Common myeloid progenitor, CD34-positive (primary cell): ENCODE measurements around the gene RPS27L.

Source experiments
- CTCF ChIA-PET: fragments of 350-600 bp; sonication (Branson Sonifier 250); formaldehyde crosslinking; loops from one replicate; lab custom pipeline; 2021; ENCODE audit warnings: antibody characterized with exemption; lab: Charles Lee
- POLR2A ChIA-PET: fragments of 350-600 bp; sonication (Branson Sonifier 250); formaldehyde crosslinking; loops from one replicate; lab custom pipeline; 2021; ENCODE audit warnings: antibody characterized with exemption; lab: Charles Lee
- DNase-seq, 3 donors: peaks; one replicate each; pipeline versions ENCODE4 v3.0.0 to v3.0.0-alpha.2; 2013
- H3K27ac ChIP-seq, 2 experiments: 1 replicate in 1 of 2; 2 replicates in 1 of 2; pipeline ENCODE4 v1.7.0; 2013; ENCODE audit warnings: inconsistent platforms in 2 of 2, low read length in 2 of 2, mild to moderate bottlenecking in 2 of 2, low read depth in 1 of 2, moderate library complexity in 1 of 2; ENCODE audit not compliant: severe bottlenecking in 2 of 2, insufficient read depth in 1 of 2, poor library complexity in 1 of 2
- H3K27me3 ChIP-seq, 5 experiments: replicated peaks in 2 of 5; 1 replicate in 3 of 5; 2 replicates in 2 of 5; pipeline versions ENCODE4 v1.6.1 to v1.7.0; 2013; ENCODE audit warnings: low read length in 4 of 5, mild to moderate bottlenecking in 2 of 5, moderate library complexity in 2 of 5, inconsistent platforms in 1 of 5; ENCODE audit not compliant: insufficient read depth in 5 of 5, control insufficient read depth in 4 of 5
- H3K36me3 ChIP-seq, 4 experiments: 1 replicate in 2 of 4; 2 replicates in 2 of 4; pipeline versions ENCODE4 v1.6.1 to v1.7.0; 2013; ENCODE audit warnings: low read length in 3 of 4, control low read depth in 1 of 4, mild to moderate bottlenecking in 1 of 4; ENCODE audit not compliant: control insufficient read depth in 4 of 4, insufficient read depth in 4 of 4
- H3K4me1 ChIP-seq, 4 experiments: 1 replicate in 3 of 4; 2 replicates in 1 of 4; pipeline versions ENCODE4 v1.6.1 to v1.7.1; 2013; ENCODE audit warnings: low read length in 3 of 4, mild to moderate bottlenecking in 3 of 4, control low read depth in 1 of 4, inconsistent platforms in 1 of 4, moderate library complexity in 1 of 4; ENCODE audit not compliant: control insufficient read depth in 4 of 4, insufficient read depth in 4 of 4; ENCODE audit errors: control extremely low read depth in 1 of 4
- H3K4me3 ChIP-seq, 7 experiments: 1 replicate in 4 of 7; 2 replicates in 3 of 7; pipeline versions ENCODE4 v1.5.1 to v1.7.0; 2013; ENCODE audit warnings: mild to moderate bottlenecking in 7 of 7, low read length in 6 of 7, moderate library complexity in 6 of 7, inconsistent platforms in 2 of 7, low read depth in 2 of 7, control low read depth in 1 of 7; ENCODE audit not compliant: insufficient read depth in 4 of 7, control insufficient read depth in 1 of 7; ENCODE audit errors: extremely low read depth in 1 of 7
- H3K9me3 ChIP-seq, 5 experiments: 1 replicate in 4 of 5; 2 replicates in 1 of 5; pipeline versions ENCODE4 v1.6.1 to v1.7.1; 2013; ENCODE audit warnings: low read length in 4 of 5, mild to moderate bottlenecking in 2 of 5, inconsistent platforms in 1 of 5, low read depth in 1 of 5, moderate library complexity in 1 of 5; ENCODE audit not compliant: control insufficient read depth in 4 of 5, insufficient read depth in 2 of 5; ENCODE audit errors: control extremely low read depth in 1 of 5
- WGBS: methylation state at CpG from one replicate; pipeline ENCODE4 v1.1.5; 2013; ENCODE audit not compliant: insufficient coverage; 5-methylcytosine and 5-hydroxymethylcytosine counted together

RPS27L gene

DNA sequence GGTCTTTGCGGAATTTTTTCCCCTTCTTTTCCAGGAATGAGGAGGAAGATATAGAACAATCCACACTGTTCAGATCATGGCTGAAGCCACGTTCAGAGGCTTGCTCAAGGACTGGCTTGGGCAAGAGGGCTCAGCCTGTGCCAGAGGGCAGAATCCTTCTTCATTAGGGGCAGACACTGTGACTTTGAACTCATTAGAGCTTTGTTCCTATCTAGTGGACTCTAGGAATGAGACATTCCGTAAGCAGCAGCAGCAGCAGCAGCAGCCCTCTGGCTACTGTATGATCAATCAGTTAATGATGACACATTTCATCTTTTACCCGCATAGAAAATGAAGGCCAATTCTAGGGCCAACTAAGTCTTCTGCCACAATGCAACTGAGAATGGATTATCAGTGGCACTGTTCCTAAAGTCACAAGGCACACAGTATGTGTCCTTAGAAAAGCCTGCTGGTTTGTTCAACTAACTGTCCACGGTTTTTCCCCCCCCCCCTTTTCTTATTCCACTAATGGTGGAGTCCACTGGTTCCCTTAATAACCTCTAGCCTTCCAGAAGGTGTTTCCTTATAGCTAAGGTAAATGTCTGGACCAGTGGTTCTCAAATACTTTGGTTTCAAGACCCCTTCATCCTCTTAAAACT, 30.4 kb upstream of the RPS27L start:
- Histone ChIP-seq H3K27me3 (peaks cover 0 to 2% (median 0%) of the 10 kb centered on the region in 5 experiments), H3K4me1 (peaks cover 24 to 37% (median 33%) of the 10 kb centered on the region in 4 experiments), H3K4me3 (no peak overlapping the region), H3K27ac (no peak overlapping the region), H3K36me3 (no peaks in the 10 kb centered on the region), H3K9me3 (no peaks in the 10 kb centered on the region)
- POLR2A ChIA-PET = no interaction called here
- no peak for DNase-seq
- WGBS = 92% methylated on average over 4 of the region's 5 CpGs
- CTCF ChIA-PET = interaction anchor here (0.7 to 1.4 kb wide), 3 partner anchors 16 to 281 kb away, joined by 3 to 7 read pairs (median 3); no protein-coding TSS in a partner anchor

GRCh38 chr15:63186065-63186464, 28.8 kb upstream of the RPS27L start:
- no peak overlapping the region for H3K27ac ChIP-seq
- POLR2A ChIA-PET = no interaction called here
- CTCF ChIA-PET = interaction anchor here (1.1 to 1.2 kb wide), 3 partner anchors 10 to 48 kb away, joined by 3 to 4 read pairs (median 3); no protein-coding TSS in a partner anchor
- no peak for DNase-seq
- H3K9me3 ChIP-seq = no peaks in the 10 kb centered on the region
- H3K4me1 ChIP-seq = peaks cover 11 to 20% (median 17%) of the 10 kb centered on the region in 4 experiments
- H3K4me3 ChIP-seq = no peak overlapping the region
- 100% methylated on average over 2 of the region's 2 CpGs for WGBS
- H3K36me3 ChIP-seq = no peaks in the 10 kb centered on the region
- H3K27me3 ChIP-seq = peaks cover 0 to 2% (median 0%) of the 10 kb centered on the region in 5 experiments

GRCh38 chr15:63185206-63185605, 27.9 kb upstream of the RPS27L start:
- peaks cover 0 to 2% (median 0%) of the 10 kb centered on the region in 5 experiments for H3K27me3 ChIP-seq
- ChIA-PET POLR2A (no interaction called here), CTCF (interaction anchor here (0.9 to 1.5 kb wide), 5 partner anchors 19 to 76 kb away, joined by 3 to 6 read pairs (median 4); no protein-coding TSS in a partner anchor)
- 93% methylated on average over 2 of the region's 2 CpGs for WGBS
- H3K9me3 ChIP-seq = no peaks in the 10 kb centered on the region
- H3K4me1 ChIP-seq = peaks cover 2 to 12% (median 8%) of the 10 kb centered on the region in 4 experiments
- no peak for DNase-seq
- H3K27ac ChIP-seq = no peak overlapping the region
- no peaks in the 10 kb centered on the region for H3K36me3 ChIP-seq
- H3K4me3 ChIP-seq = no peak overlapping the region

- ChIA-PET CTCF (interaction anchor here (0.8 kb wide), 1 partner anchor 14 kb away, joined by 5 read pairs; no protein-coding TSS in a partner anchor), POLR2A (interaction anchor here (0.6 kb wide), 1 partner anchor 1976 kb away, joined by 4 read pairs; no protein-coding TSS in a partner anchor)
- H3K4me1 ChIP-seq = no peaks in the 10 kb centered on the region
- WGBS = 100% methylated on average over 1 of the region's 2 CpGs
- DNase-seq = no peak
- H3K4me3 ChIP-seq = no peak overlapping the region
- no peaks in the 10 kb centered on the region for H3K36me3 ChIP-seq
- H3K9me3 ChIP-seq = no peaks in the 10 kb centered on the region
- H3K27me3 ChIP-seq = peaks cover 0 to 2% (median 0%) of the 10 kb centered on the region in 5 experiments
- H3K27ac ChIP-seq = no peak overlapping the region
These were observed 24.4 kb upstream of the RPS27L start for GRCh38 chr15:63181648-63182047.

DNA sequence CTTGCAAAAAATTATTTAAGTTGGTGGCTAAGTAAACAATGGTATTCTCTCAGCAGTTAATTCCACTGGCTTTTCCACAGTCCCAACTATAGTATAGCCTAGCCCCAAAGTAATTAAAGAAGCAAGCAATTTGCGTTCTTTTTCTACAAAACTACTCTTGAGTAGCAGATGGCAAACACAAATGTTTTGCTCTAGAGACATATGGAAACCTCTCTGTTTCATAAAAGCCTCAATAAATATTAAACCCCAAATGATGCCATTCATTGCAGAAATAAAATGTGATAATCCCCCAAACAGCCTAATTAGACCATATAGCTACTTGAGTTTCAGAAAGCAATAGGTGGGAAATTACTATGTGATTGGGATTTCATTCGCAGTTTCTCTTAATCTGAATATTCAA, 23.5 kb upstream of the RPS27L start:
- no peak overlapping the region for H3K27ac ChIP-seq
- DNase-seq = no peak
- CTCF ChIA-PET = interaction anchor here (0.8 to 1.9 kb wide), 3 partner anchors 11 to 15 kb away, joined by 3 to 7 read pairs (median 5); no protein-coding TSS in a partner anchor
- no peaks in the 10 kb centered on the region for H3K27me3 ChIP-seq
- POLR2A ChIA-PET = no interaction called here
- H3K4me1 ChIP-seq = no peaks in the 10 kb centered on the region
- no peaks in the 10 kb centered on the region for H3K36me3 ChIP-seq
- no peak overlapping the region for H3K4me3 ChIP-seq
- WGBS = 80% methylated on average over 1 of the region's 2 CpGs
- no peaks in the 10 kb centered on the region for H3K9me3 ChIP-seq

GRCh38 chr15:63178034-63178433, 20.8 kb upstream of the RPS27L start:
- POLR2A ChIA-PET = no interaction called here
- 96% methylated on average over 3 of the region's 5 CpGs for WGBS

GRCh38 chr15:63176302-63176701, 19.0 kb upstream of the RPS27L start:
- no peak overlapping the region for H3K4me3 ChIP-seq
- no peaks in the 10 kb centered on the region for H3K27me3 ChIP-seq
- ChIA-PET POLR2A (no interaction called here), CTCF (interaction anchor here (1.0 kb wide), 1 partner anchor 8 kb away, joined by 3 read pairs; no protein-coding TSS in a partner anchor)
- H3K36me3 ChIP-seq = no peaks in the 10 kb centered on the region
- 100% methylated on average over 1 of the region's 3 CpGs for WGBS
- no peaks in the 10 kb centered on the region for H3K9me3 ChIP-seq
- H3K27ac ChIP-seq = no peak overlapping the region
- H3K4me1 ChIP-seq = no peaks in the 10 kb centered on the region
- no peak for DNase-seq

More at GRCh38 chr15:63178034-63178433, 20.8 kb upstream of the RPS27L start:
- no peak for DNase-seq
- CTCF ChIA-PET = interaction anchor here (0.9 kb wide), 1 partner anchor 24 kb away, joined by 3 read pairs; no protein-coding TSS in a partner anchor
- Histone ChIP-seq H3K27ac (no peak overlapping the region), H3K9me3 (no peaks in the 10 kb centered on the region), H3K4me3 (no peak overlapping the region), H3K27me3 (no peaks in the 10 kb centered on the region), H3K36me3 (no peaks in the 10 kb centered on the region), H3K4me1 (no peaks in the 10 kb centered on the region)
